GM20431 (cell line): ENCODE results near the gene MBP.

Experiments used
- in situ Hi-C: fragments of 300-500 bp; cut with MseI, MboI; formaldehyde crosslinking; loops from one replicate; pipeline ENCODE4 v1.15.0; 2020; ENCODE audit warnings: low sequenced_read_pairs; ENCODE audit not compliant: unreplicated experiment

Gene MBP

DNA sequence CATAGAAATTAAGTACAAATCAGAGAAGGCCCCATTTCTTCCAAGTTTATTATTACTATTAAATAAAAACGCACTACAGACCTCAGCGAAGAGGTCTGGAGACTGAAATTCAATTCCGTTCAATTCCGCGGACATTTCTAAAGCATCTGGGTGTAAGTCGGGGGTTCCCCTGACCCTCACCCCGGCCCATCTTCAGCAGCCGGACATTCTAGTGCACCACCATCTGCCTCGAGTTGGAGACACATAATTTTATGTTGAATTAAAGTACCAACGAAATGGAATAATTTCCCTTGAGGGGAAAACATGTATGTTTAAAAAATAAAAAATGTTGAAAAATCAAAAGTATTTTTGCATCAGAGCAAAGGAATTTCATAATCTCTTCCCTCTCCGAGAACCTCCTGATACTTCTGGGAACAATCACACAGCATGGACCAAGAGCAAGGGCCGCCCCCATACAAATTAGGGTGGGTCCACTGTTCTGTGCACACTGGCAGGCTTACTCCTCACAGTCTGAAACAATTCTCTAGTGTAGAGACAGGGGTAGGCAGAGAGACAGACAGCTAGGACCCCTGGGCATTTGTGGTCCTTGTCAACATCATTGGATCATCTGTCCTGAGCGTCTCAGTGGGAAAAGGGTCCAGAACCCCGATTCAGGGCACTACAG lies 29.3 kb downstream of the MBP start:
- in situ Hi-C loops: no loop called here

DNA sequence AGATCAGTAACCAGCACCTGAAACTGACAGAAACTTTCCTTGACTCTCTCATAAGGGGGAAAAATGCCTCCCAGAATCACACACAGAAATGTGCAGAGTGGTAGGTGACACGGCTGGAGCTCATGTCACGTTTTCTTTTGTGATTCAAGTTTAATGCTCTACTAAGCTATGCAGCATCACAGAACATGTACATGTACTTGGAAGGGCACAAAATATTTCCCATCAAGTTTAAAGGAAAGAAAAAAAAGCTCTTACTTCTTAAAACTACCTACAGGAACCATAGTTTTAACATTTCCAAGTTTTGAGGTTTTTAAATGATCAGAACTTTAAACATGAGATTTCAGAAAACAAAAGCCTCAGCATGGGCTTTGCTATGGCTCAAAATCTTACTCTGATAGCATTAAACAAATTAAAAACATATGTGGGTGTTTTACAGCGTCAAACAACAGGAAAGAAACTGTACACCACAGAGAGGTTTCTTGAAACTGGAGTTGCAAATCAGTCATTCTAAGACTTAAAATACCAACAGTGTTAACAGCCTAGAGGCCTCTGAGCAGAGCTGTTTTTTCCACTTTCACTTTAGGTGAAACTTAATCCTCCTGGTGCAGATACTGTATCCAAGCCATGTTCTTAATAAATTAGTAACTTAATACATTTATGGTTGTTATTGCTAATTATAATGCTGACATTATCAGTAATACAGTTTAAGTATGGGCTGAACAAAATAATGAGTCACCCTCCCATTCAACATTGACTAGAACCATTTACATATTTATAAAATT lies 30.1 kb downstream of the MBP start:
- in situ Hi-C loops: no loop called here

DNA sequence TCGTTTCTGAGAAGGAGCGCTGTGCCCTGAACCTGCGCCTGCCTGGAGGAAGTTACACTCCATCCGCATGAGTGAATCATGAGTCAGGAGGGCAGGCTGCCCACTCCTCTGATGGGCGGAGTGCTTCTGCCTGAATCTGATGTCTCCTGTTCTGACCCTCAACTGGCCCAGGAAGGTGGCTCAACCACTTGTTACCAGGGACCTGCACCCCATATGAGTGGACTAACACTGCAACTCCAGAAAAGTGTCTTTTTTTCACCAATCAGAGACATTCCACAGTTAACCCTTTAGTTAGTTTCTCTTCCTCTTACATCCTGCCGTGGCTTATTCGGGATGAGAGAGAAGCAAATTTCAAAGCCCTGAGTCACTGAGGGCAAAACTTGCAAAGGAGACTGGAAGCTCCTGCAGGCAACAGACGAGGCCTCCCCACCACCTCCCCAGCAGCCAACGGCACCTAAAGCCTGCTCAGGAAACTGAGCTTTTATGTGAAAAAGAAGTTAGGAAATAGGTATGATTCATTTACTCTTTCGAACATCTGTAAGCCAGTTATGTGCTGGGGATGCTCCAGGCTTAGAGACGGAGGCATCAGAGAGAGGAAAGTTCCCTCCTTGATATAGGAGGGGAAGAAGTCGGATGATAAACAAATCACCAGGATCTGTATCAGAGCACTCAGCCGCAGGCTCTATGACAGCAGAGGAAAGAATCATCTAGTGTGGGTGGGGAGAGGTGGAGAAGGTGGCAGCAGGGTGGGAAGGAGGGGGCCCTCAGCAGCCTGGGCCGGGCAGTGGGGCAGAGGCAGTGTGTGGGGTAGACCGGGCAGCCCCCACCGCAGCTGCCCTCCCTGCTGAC lies 30.9 kb downstream of the MBP start:
- in situ Hi-C loops: no loop called here

DNA sequence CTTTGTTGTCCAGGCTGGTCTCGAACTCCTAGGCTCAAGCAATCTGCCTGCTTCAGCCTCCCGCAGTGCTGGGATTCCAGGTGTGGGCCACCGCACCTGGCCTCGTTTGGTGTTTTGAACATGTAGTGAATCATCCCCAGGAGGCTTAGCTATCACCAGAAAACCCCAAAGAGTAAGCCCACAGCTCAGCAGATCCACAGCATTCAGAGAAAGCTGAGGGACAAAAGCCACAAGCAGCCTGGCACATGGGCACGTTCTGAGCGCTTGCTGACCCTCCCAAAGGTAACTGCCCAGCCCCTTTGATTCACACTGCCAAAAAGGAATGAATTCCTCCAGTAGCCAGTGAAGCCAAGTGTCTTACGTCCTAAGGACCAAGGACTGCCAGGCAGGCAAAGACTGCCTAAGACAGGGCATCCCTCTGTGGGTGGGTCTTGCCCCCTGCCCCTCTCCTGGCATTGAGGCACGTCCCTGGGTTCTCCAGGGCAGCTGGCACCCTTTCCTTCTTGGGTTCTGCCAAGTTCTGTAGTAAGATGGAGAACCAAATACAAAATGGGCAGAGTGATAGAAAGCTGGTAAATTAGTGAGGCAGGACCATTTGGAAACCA lies 31.7 kb downstream of the MBP start:
- in situ Hi-C loops: no loop called here

DNA sequence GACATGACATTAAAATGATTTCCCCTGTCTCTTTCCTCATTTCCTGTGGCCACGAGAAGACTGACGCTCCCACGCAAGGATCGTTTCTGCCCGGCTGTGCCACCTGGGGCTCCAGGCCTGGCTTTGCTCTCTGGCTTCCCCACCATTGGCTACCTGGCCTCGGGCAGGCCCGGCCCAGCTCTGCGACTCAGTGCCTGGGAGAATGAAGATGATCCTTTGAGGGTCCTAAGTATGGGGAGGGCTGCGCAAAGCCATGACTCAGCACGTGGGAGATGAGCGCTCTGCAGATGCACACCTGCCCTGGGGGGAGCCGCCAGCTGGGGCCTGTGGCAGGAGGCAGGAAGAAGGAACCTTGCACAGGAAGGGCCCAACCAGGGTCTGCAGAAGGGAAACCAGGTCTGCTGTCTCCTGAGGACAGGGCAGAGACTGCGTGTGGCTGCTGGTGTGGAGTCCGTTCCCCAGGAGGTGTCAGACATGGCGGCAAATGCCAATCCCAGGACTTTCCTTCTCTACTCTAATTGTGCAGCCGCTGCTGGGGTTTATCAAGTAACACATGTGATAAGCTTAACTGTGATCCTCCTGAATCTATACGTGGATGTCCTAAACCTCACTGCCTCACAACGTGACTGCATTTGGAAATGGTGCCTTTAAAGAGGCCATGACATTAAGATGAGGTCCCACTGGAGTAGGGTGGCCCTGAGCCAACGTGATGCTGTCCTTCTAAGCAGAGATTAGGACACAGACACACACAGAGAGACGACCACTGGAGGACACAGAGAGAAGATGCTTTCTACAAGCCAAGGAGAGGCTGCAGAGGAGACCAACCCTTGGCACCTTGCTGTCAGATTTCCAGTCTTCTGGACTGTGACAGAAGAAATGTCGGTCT lies 32.9 kb downstream of the MBP start:
- in situ Hi-C loops: no loop called here

DNA sequence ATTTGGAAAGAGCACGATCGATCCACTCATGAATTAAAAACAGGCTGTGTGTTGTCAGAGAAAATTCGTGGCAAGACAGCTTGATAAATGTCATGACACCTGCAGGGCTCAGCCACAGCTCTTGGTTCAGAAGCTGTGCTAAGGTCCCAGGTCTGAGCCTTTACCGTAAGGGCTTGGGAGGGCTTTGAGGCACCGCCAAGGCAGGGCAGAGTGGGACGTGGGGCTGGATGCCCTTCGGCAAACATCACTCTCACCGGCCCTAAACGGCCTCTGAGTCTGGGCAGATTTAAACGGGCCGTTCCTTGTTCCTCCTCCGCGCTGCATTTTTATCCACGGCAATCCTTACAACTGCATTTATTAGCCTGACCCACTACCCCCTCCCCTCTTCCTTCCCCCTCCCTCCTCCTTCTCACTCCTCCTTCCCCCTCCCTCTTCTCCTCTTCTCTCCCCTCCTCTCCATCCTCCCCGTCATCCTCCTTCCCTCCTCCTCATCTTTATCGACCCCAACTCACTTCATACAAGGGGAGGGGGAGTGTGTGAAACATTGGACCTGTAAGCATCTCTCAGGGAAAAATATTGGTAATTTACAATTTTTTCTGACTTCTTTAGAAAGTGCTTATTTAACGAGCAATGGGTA lies 33.9 kb downstream of the MBP start:
- in situ Hi-C loops: no loop called here

DNA sequence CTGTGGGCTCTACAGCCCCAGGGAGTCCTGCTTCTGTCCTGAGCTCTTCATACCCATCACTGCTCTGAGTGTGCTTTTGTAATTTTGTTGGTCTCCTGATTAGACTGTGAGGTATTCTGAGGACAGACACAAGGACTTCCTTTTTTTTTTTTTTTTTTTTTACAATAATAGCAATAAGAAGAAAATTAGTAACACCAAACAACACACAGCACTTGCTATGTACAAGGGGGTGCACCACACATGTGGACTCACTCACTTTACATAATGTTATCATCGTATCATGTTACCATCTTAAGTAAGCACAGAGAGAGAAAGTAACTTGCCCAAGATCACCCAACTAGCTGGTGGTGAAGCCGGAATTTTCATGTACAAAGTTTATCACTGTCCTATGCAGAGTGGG lies 34.6 kb downstream of the MBP start:
- in situ Hi-C loops: no loop called here

DNA sequence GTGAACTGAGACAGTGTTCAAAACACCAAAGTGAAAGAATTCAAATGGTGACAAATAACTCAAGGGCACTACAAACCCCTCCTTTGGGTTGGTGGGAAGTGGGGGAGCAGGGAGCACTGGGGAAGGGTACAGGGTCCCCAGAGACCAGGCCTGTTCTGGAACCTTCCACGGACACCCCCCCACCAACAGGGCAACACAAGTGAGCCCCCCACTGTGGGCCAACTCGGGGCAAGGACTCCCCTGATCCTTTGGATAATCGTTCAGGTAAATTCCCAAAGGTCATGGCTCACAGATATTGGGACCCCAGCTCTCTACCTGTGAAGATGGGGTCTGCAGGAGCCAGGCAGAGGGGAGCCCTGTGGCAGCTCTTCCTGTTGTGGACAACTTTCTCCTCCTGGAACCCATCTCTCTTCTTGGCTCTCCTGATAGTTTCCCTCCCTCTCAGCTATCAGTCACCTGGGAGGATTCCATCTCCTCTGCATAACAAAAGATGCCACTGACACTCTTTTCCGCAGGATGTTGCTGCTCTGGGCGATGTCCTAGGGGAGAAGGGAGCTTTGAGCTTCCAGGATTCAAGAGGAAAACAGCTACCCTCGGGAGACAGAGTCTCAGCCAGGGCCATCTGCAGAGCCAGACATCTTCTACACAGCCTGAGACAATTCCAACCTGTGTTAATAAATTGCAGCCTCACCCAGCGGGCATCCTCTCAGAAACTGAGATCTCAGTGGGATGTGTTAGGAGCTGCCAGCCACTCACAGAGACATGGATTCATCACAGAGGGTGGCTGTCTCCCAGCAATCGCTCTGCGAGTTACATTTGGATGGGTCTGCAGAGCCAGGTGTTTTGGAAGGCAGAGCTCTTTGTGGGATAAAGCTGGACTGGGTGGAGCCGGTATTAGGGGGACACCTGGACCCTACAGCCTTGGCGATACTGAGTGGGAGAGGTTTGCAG lies 35.4 kb downstream of the MBP start:
- in situ Hi-C loops: no loop called here

DNA sequence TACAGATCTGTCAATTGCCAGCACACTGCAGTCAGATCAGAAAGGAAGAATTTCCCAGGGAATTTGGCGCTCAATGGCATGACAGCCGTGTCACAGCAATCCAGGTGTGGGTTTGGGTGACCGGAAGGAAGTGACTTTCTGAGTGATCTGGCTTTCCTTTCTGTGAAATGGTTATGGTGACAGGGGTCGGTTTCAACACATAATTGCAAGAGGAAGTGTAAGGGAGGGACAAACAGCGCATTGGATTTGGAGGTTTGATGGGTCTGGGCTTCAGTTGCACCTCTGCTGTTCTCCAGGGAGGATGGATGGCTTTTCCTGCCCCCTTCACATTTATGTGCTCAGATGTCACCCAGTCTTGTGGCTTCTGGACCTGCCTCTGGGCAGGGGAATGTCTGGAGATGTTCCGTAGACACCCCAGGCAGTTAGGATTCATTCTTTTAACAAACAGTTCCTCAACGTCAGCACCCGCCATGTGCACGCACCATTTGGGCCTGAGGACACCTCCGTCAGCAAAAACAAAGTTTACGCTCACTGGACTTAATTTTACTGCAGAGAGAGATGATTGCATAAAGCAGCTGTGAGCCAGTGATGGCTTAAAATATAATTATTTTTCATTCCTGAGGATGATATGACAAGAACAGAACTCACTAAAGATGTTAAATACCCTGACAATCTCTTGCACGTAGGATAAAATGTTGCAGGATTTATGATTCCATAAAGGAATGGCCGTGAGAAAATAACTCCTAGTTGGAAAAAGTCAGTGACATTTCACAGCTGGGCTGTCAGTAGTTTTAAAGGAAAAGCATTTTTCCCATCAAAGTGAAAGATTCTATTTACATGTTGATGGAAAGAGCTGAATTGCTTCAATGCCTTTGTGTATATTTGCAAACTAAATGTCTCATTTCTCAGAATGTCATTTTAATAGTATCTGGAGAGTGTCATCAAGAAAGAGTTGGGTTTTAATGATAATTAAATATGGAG lies 36.9 kb downstream of the MBP start:
- in situ Hi-C loops: no loop called here

DNA sequence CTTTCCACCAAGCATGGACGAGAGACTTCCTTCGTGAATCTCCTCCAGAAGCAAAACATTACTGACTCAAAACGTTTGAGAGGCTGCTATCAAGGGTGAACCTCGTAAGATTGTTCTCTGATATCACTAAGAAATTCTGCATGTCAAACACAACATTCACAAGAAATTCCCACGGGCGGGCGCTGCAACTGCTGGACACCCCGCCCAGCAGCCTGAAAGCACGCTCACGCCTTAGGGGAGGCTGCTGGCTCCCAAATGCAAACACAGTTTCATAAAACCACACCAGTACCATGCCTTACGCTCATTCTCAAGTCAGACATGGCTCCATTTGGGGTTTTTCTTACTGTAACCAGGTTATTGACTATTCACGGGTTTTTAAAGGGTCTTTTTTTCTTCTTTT lies 39.0 kb downstream of the MBP start:
- in situ Hi-C loops: no loop called here

DNA sequence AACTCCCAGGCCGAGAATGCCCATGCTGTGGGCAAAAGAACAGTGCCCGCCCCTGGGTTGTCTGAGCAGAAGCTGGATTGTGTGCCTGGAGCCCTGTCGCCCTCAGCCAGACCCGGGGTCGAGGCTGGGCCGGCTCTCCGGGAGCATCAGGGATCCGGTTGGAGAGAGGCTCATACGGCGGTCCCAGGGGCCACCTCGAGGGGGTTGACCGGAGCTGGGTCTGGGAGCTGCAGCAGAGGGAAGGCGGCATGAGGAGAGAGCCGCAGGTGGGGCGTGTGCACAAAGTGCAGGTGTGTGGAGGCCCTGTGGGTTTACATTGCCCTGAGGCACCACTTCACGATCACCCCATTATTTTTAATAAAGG lies 39.5 kb downstream of the MBP start:
- in situ Hi-C loops: no loop called here

DNA sequence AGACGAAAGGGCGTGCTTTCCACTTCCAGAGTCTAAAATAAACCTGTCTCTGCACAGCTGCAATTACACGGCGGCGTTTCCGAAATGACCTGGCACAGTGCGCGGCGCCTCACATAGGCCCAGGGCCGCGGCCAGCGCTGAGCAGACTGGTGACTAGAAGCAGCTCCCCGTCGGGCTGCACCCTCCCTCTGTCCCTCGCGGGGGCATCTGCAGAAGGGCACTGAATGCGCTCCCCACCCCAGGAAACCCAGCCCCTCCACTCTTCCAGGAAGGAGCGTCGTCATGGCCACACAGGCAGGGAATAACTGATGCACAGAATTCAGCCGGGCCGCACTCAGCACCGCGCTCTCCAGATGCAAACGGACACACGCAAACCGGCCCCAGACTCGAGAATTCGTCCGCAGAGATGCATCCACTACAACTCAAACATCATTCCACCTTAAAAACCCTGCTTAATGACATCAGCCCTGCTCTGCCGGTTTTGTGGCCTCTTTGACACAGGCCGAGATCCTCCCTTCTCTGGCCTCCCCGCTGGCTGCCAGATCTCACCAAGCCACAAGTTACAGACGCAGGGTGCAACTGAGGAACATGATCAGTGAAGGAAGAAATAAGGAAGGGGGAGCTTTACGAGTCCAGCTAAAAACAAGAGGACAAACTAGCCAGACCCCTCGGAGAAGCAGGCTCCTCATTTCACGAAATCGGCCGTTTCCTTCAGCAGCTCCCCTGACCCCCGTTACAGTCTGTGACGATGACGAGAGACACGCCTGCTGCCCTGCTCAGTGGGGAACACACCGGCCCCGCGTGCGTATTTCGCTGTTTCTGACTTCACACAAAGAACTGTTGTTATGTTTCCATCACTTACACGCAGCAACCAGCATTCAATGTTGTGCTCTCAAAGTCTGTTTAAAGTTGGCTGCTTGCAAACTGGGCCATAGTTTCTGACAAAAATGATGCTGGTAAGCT lies 40.2 kb downstream of the MBP start:
- in situ Hi-C loops: no loop called here

DNA sequence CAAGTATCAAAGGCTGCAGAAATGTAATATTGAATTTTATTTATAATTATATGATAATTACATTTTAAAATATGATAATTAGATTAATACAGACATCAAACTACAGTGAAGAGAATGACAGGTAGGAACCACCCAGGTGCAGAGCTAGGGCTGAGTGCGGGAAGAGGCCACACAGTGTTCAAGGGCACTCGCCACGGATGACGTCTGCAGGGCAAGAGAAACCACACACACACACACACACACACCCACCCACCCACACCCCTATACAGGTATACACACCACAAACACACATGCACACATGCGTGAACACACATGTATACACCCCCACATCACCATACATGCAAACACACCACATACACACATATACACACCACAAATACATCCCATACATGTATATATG lies 41.2 kb downstream of the MBP start:
- in situ Hi-C loops: no loop called here

DNA sequence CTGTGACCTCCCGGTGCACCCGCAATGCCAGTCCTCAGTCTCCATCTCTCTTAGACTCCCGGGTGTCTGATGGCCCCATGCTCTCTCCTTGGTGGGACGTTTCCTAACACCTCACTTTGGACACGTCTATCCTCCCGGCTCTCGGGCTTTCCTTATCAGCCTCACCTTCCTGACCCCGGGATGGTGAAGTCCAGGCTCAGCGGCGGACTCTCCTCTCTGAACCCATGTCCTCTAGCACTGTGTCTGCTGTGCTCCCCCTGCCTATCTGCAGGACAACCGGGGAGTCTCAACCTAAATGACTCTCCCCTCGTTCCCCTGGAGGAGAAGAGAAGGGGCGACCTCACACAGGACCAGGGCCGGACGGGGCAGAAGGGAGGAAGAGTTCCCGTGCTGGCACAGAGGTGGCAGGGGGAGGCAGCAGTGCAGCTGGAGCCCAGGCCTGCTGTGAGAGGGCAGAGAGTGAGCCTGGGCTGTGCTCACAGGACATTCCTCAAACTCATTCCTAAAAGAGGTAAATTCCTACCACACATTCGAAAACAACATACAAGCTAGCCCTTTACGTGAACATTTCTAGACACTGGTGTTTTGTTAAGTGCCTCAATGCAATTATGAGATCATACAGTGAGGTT lies 41.9 kb downstream of the MBP start:
- in situ Hi-C loops: no loop called here

DNA sequence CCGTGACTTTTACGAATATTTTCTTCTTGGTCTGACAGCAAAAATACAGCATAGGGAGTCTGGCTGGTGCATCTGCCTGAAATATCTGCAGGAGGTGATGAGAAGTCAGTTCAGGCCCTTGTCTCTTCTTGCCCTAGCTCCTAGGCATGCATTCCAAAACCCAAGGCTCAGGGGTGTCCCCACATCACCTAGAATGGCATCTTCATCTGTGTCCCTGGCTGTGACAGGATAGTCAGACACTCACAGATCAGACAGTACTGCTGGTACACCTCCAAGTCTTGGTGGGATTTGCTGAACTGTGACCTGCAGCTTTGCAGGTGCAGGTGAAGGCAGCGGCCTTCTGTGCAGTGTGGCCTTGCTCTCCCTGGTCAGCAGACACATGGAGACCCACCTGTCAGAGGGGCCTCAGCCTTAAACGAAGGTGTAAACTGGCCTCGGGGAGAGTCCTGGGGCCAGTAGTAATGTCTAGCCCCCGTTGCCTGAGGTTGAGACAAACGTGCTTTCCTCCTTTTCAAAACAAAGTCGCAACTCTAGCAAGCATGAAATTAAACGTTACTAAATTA lies 42.8 kb downstream of the MBP start:
- in situ Hi-C loops: no loop called here
